ENCODE measurements around the gene SIX3.

The SIX3 gene

GRCh38 chr2:44980751-44981713, 39.5 kb downstream of the SIX3 start:
- Histone ChIP-seq H3K36me3 (replicated peaks) (no peaks in the 10 kb centered on the region), H3K4me3 (no peak overlapping the region), H3K4me1 (no peaks in the 10 kb centered on the region), H3K9me3 (no peaks in the 10 kb centered on the region), H3K27me3 (ENCODE audit: low read depth) (peaks cover 3% of the 10 kb centered on the region; the same call in 1 of the 2 replicates)
- no peak for DNase-seq (ENCODE audit: low spot score in 2 of 2)
- in situ Hi-C loops (cut with MboI; ENCODE audit: low sequenced_read_pairs): loop anchor here (5.0 kb wide), 1 partner anchor 516 kb away; no protein-coding TSS in a partner anchor

GRCh38 chr2:44981714-44982108, 40.2 kb downstream of the SIX3 start:
- Histone ChIP-seq H3K4me3 (no peak overlapping the region), H3K27me3 (ENCODE audit: low read depth) (peaks cover 3% of the 10 kb centered on the region; the same call in 1 of the 2 replicates), H3K4me1 (no peaks in the 10 kb centered on the region), H3K36me3 (replicated peaks) (no peaks in the 10 kb centered on the region), H3K9me3 (no peaks in the 10 kb centered on the region)
- in situ Hi-C loops (cut with MboI; ENCODE audit: low sequenced_read_pairs): loop anchor here (5.0 kb wide), 1 partner anchor 516 kb away; no protein-coding TSS in a partner anchor
- peak; percentile 54 to 87 for DNase-seq (ENCODE audit: low spot score in 2 of 2)

GRCh38 chr2:44983836-44984604, 42.5 kb downstream of the SIX3 start:
- no peaks in the 10 kb centered on the region for H3K36me3 ChIP-seq (replicated peaks)
- in situ Hi-C loops (cut with MboI; ENCODE audit: low sequenced_read_pairs): loop anchor here (5.0 kb wide), 1 partner anchor 513 kb away; no protein-coding TSS in a partner anchor
- H3K4me3 ChIP-seq: no peak overlapping the region
- H3K9me3 ChIP-seq: peaks cover 7% of the 10 kb centered on the region; the same call in 1 of the 2 replicates
- DNase-seq (ENCODE audit: low spot score in 2 of 2): no peak
- no peaks in the 10 kb centered on the region for H3K27me3 ChIP-seq (ENCODE audit: low read depth)
- H3K4me1 ChIP-seq: no peaks in the 10 kb centered on the region

- Histone ChIP-seq H3K36me3 (replicated peaks) (no peaks in the 10 kb centered on the region), H3K27me3 (ENCODE audit: low read depth) (peaks cover 8% of the 10 kb centered on the region), H3K4me3 (no peak overlapping the region), H3K9me3 (peaks cover 7% of the 10 kb centered on the region; the same call in 1 of the 2 replicates), H3K4me1 (no peaks in the 10 kb centered on the region)
- in situ Hi-C loops (cut with MboI; ENCODE audit: low sequenced_read_pairs): no loop called here
- DNase-seq (ENCODE audit: low spot score in 2 of 2): no peak
Measured at GRCh38 chr2:44989176-44989575, 47.7 kb downstream of the SIX3 start.

GRCh38 chr2:44994377-44994776, 52.9 kb downstream of the SIX3 start:
- no peaks in the 10 kb centered on the region for H3K4me1 ChIP-seq
- no peaks in the 10 kb centered on the region for H3K36me3 ChIP-seq (replicated peaks)
- H3K27me3 ChIP-seq (ENCODE audit: low read depth): peaks cover 28% of the 10 kb centered on the region
- no peaks in the 10 kb centered on the region for H3K9me3 ChIP-seq
- no peak overlapping the region for H3K4me3 ChIP-seq
- in situ Hi-C loops (cut with MboI; ENCODE audit: low sequenced_read_pairs): no loop called here
- DNase-seq (ENCODE audit: low spot score in 2 of 2): no peak

Data from HAP-1 (cell line).